Endothelial cell of umbilical vein (primary cell): ENCODE results near the gene GNB1. TPM values are rescaled to one million over a fixed set of nuclear protein-coding genes. Genes with fewer than 3 reads are reported as not detected.

Experiments
- BruUV-seq: library from RNA; stranded (reverse); fragments of 400-500 nt; replicated peaks from 2 replicates; lab custom pipeline; 2021; lab: Mats Ljungman, UMichigan
- CTCF ChIA-PET: fragments of 300-600, 350-600 bp; sonication (Branson Sonifier 250); formaldehyde crosslinking; loops from one replicate; lab custom pipeline; 2021; ENCODE audit warnings: antibody characterized with exemption, inconsistent platforms; lab: Charles Lee
- POLR2A ChIA-PET: fragments of 300-600, 350-600 bp; sonication (Branson Sonifier 250); formaldehyde crosslinking; loops from one replicate; lab custom pipeline; 2021; ENCODE audit warnings: antibody characterized with exemption, inconsistent platforms; lab: Charles Lee
- DNase-seq: peaks from one replicate; pipeline ENCODE4 v3.0.0-alpha.2; 2011; ENCODE audit warnings: low read depth, low spot score
- FAIRE-seq: peaks from 2 replicates; lab custom pipeline; 2011; peaks lifted over from hg19 to GRCh38; lab: Jason Lieb, UNC
- H2AFZ ChIP-seq: 2 replicates; pipeline ENCODE4 v1.6.0; 2012; ENCODE audit warnings: low read depth, low read length, control low read depth, inconsistent platforms
- H3K27ac ChIP-seq: 2 replicates; pipeline ENCODE4 v1.5.1; 2011; ENCODE audit warnings: low read depth, mild to moderate bottlenecking, control low read depth, low read length, moderate library complexity; ENCODE audit not compliant: insufficient read depth
- H3K27me3 ChIP-seq, 2 experiments: 2 replicates each; pipeline versions ENCODE4 v1.6.0 to v1.6.1; 2011; ENCODE audit warnings: low read length in 2 of 2, mixed read lengths in 1 of 2; ENCODE audit not compliant: control insufficient read depth in 2 of 2, insufficient read depth in 2 of 2
- H3K36me3 ChIP-seq, 2 experiments: 2 replicates in 1 of 2; 3 replicates in 1 of 2; pipeline ENCODE4 v1.5.1; 2011; ENCODE audit warnings: low read length in 2 of 2, mild to moderate bottlenecking in 1 of 2, moderate library complexity in 1 of 2; ENCODE audit not compliant: control insufficient read depth in 2 of 2, insufficient read depth in 2 of 2; ENCODE audit errors: extremely low read depth in 1 of 2
- H3K4me1 ChIP-seq: 3 replicates; pipeline ENCODE4 v1.5.1; 2011; ENCODE audit warnings: mild to moderate bottlenecking, low read length; ENCODE audit not compliant: control insufficient read depth, insufficient read depth; ENCODE audit errors: extremely low read depth
- H3K4me2 ChIP-seq: 2 replicates; pipeline ENCODE4 v1.6.1; 2011; ENCODE audit warnings: low read length, control low read depth, mixed read lengths; ENCODE audit not compliant: insufficient read depth
- H3K4me3 ChIP-seq, 3 experiments: fragments of 200-600 bp in 1 of 3; sonication (generic), shearing (Covaris generic) in 1 of 3; replicated peaks in 1 of 3; 2 replicates each; pipeline ENCODE4 v1.5.1; 2011 to 2016; ENCODE audit warnings: control low read depth in 3 of 3, low read length in 3 of 3, mild to moderate bottlenecking in 2 of 3, inconsistent platforms in 1 of 3, low read depth in 1 of 3, moderate library complexity in 1 of 3; ENCODE audit not compliant: insufficient read depth in 1 of 3
- H3K79me2 ChIP-seq: 2 replicates; pipeline ENCODE4 v1.6.0; 2012; ENCODE audit warnings: low read length, inconsistent platforms; ENCODE audit not compliant: control insufficient read depth, insufficient read depth
- H3K9ac ChIP-seq: replicated peaks from 2 replicates; pipeline ENCODE3; 2011; ENCODE audit warnings: low read length, control low read depth; ENCODE audit not compliant: insufficient read depth; ENCODE audit errors: extremely low read depth
- H3K9me1 ChIP-seq: replicated peaks from 3 replicates; pipeline ENCODE4 v1.6.0; 2011; ENCODE audit warnings: mild to moderate bottlenecking, low read length; ENCODE audit not compliant: control insufficient read depth, insufficient read depth; ENCODE audit errors: extremely low read depth
- H3K9me3 ChIP-seq: replicated peaks from 2 replicates; pipeline ENCODE4 v1.5.1; 2012; ENCODE audit warnings: low read length, inconsistent platforms; ENCODE audit not compliant: control insufficient read depth, insufficient read depth
- H4K20me1 ChIP-seq: replicated peaks from 2 replicates; pipeline ENCODE3; 2011; ENCODE audit warnings: mild to moderate bottlenecking, low read length; ENCODE audit not compliant: control insufficient read depth, insufficient read depth; ENCODE audit errors: extremely low read depth
- EZH2 ChIP-seq: IDR thresholded peaks from 2 replicates; pipeline ENCODE4 v1.6.1; 2012; ENCODE audit warnings: borderline replicate concordance, low read depth, mild to moderate bottlenecking, moderate library complexity, low read length, inconsistent platforms; ENCODE audit not compliant: severe bottlenecking
- FOS ChIP-seq: IDR thresholded peaks from 2 replicates; pipeline ENCODE4 v1.6.1; 2011; ENCODE audit warnings: mild to moderate bottlenecking, low read length, moderate library complexity, borderline replicate concordance; ENCODE audit not compliant: insufficient read depth
- GATA2 ChIP-seq: IDR thresholded peaks from 2 replicates; pipeline ENCODE4 v1.7.0; 2011; ENCODE audit warnings: low read depth, mild to moderate bottlenecking, moderate library complexity, mixed read lengths, low read length; ENCODE audit not compliant: insufficient read length, insufficient read depth
- JUN ChIP-seq: IDR thresholded peaks from 2 replicates; pipeline ENCODE4 v1.6.1; 2011; ENCODE audit warnings: borderline replicate concordance, low read depth; ENCODE audit not compliant: insufficient read length, insufficient read depth
- MYC ChIP-seq: IDR thresholded peaks from one replicate; pipeline ENCODE4 v1.6.1; 2011; ENCODE audit warnings: mild to moderate bottlenecking, low read depth, low read length
- POLR2A ChIP-seq: IDR thresholded peaks from 2 replicates; pipeline ENCODE4 v1.6.1; 2012; ENCODE audit warnings: low read depth, mild to moderate bottlenecking, control low read depth, low read length
- dilution Hi-C: fragments of 300-500 bp; cut with MboI; formaldehyde crosslinking; loops from one replicate; pipeline ENCODE4 v1.15.0; 2019; ENCODE audit warnings: low sequenced_read_pairs; ENCODE audit not compliant: extremely low pct_ligation_motif_present
- intact Hi-C: fragments of 100-400 bp; cut with micrococcal nuclease; formaldehyde crosslinking; loops from one replicate; pipeline ENCODE4 v1.10.0; 2022
- polyA plus RNA-seq, 4 experiments: library from polyadenylated mRNA; depleted of rRNA in 3 of 4; stranded (reverse) in 3 of 4; unstranded in 1 of 4; fragments of >200 nt; gene quantifications; 2 replicates each; pipeline versions ENCODE4 v1.2.1 to v1.2.3, GENCODE V29; 2011 to 2012; ENCODE audit warnings: missing spikeins in 1 of 4
- total RNA-seq: library from RNA; stranded (reverse); gene quantifications from 2 replicates; pipeline ENCODE4 v1.2.3, GENCODE V29; 2021
- TF ChIP-seq, protein P1 (sequence below): IDR thresholded peaks from 2 replicates; pipeline ENCODE4 v1.6.1; 2011; ENCODE audit not compliant: insufficient read depth, insufficient read length

The GNB1 gene
- total and polyA plus RNA-seq, 2 donors (not counting 3 experiments of a cell fraction or from before 2014, with no cell fraction given): 501 to 529 TPM

- Histone ChIP-seq H2AFZ (no peak overlapping the region), H3K4me1 (no peaks in the 10 kb centered on the region), H3K4me3 (no peak overlapping the region), H3K27ac (no peak overlapping the region), H4K20me1 (peaks cover under 1% of the 10 kb centered on the region), H3K9me3 (no peaks in the 10 kb centered on the region), H3K36me3 (peaks cover 0 to 24% of the 10 kb centered on the region in 2 experiments), H3K27me3 (no peaks in the 10 kb centered on the region), H3K9ac (no peak overlapping the region), H3K9me1 (no peaks in the 10 kb centered on the region), H3K4me2 (no peak overlapping the region), H3K79me2 (peaks cover 39% of the 10 kb centered on the region)
- no TSS peak for BruUV-seq
- intact Hi-C loops: no loop called here
- FAIRE-seq (no peak), DNase-seq (no peak)
- ChIA-PET CTCF (interaction anchor here (1.3 kb wide), 1 partner anchor 141 kb away, joined by 6 read pairs; no protein-coding TSS in a partner anchor), POLR2A (no interaction called here)
- no peak for TF ChIP-seq GATA2
- TF ChIP-seq FOS: no peak
- TF ChIP-seq, protein P1, sequence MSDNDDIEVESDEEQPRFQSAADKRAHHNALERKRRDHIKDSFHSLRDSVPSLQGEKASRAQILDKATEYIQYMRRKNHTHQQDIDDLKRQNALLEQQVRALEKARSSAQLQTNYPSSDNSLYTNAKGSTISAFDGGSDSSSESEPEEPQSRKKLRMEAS: no peak
- TF ChIP-seq JUN: no peak
- TF ChIP-seq EZH2: no peak
- no peak for TF ChIP-seq MYC
- TF ChIP-seq POLR2A: no peak
- dilution Hi-C loops: no loop called here
These were observed 125.9 kb downstream of the GNB1 start for GRCh38 chr1:1764876-1765470.
